ENCODE measurements around the gene AOPEP.

The AOPEP gene

DNA sequence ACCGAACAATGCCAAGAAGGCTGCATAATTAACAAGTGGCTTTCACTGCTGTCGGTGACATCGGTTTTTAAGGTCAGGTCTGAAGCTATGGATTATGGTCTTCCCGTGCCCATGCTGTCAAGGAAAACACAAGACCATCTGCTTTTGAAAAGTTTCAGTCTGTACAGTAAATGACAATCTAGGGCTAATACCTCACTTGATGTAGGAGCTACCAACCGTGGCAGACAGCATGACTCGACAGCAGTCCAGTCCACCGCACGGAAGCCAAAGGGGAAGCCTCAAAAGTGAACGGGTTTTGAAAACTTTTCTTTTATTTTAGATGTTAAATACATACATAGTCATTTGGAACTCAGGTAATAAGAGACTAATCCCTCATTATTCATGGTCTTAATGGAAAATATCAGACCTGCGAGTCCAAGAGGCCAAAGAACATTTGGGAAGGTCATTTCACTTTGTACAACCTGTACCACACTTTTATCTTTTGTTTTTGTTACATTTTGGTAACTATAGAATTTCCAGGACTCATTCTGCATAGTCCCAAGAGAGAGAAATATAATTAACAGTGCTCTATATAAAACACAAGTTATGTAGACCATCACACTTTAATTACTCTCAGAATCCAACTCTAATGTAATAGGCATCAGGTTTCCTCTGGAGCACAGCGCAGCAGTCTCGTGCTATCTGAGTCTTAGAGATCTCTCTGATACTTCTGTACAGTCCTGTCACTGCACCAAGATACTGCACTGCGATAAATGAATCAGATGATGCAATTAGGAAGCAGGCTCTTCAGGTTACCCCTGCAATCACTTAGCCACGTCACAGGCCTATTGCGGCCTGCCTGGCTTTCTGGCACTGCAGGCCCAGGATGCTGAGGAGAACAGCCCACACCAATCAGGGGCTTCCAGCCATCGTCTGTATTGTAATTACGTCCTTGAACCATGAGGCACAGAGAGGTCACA is 406.1 kb downstream of the AOPEP start:
- H3K4me2 ChIP-seq (ENCODE audit: low read length): no peak overlapping the region
- H3K4me1 ChIP-seq (ENCODE audit: control insufficient read depth, low read length): no peaks in the 10 kb centered on the region
- no peak overlapping the region for H3K27ac ChIP-seq (ENCODE audit: low read depth, low read length)
- H4K20me1 ChIP-seq (ENCODE audit: control insufficient read depth, insufficient read depth, low read depth, low read length): no peaks in the 10 kb centered on the region
- no peaks in the 10 kb centered on the region for H3K79me2 ChIP-seq (ENCODE audit: control insufficient read depth, low read length)
- no peaks in the 10 kb centered on the region for H3F3A ChIP-seq (ENCODE audit: control insufficient read depth, insufficient read depth)
- no peaks in the 10 kb centered on the region for H3K9me3 ChIP-seq (ENCODE audit: control insufficient read depth, insufficient read depth, low read length)
- TF ChIP-seq, protein P1, sequence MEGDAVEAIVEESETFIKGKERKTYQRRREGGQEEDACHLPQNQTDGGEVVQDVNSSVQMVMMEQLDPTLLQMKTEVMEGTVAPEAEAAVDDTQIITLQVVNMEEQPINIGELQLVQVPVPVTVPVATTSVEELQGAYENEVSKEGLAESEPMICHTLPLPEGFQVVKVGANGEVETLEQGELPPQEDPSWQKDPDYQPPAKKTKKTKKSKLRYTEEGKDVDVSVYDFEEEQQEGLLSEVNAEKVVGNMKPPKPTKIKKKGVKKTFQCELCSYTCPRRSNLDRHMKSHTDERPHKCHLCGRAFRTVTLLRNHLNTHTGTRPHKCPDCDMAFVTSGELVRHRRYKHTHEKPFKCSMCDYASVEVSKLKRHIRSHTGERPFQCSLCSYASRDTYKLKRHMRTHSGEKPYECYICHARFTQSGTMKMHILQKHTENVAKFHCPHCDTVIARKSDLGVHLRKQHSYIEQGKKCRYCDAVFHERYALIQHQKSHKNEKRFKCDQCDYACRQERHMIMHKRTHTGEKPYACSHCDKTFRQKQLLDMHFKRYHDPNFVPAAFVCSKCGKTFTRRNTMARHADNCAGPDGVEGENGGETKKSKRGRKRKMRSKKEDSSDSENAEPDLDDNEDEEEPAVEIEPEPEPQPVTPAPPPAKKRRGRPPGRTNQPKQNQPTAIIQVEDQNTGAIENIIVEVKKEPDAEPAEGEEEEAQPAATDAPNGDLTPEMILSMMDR (IDR thresholded peaks at IDR 0.05; ENCODE audit: low read depth, low read length, poor library complexity, severe bottlenecking): no peak
- H3K27me3 ChIP-seq (ENCODE audit: control insufficient read depth, low read length): no peaks in the 10 kb centered on the region
- H3K9me2 ChIP-seq (replicated peaks; ENCODE audit: control insufficient read depth, low read length): no peaks in the 10 kb centered on the region
- no peaks in the 10 kb centered on the region; the same call in 1 of the 2 replicates for H3K36me3 ChIP-seq (ENCODE audit: control insufficient read depth, low read length)
- no peak overlapping the region for H3K4me3 ChIP-seq (ENCODE audit: low read length)

DNA sequence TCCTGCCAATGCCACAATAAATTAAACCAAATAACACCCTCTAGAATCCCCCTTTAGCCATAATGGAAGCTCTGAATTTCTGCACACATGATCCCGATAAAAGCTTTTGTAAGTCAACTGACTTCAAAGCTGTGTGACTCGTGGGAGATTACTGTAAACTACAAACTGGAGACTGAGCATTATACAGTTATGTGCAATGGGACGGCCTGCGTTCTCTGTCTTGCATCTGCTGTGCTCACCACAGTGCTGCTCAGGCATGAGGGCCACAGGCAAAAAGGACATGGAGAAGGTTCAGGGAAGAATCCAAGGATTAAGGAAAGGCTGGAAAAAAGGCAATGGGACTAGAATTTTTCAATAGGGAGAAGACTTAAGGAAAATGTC is 406.8 kb downstream of the AOPEP start:
- no peaks in the 10 kb centered on the region for H3K79me2 ChIP-seq (ENCODE audit: control insufficient read depth, low read length)
- H3K27ac ChIP-seq (ENCODE audit: low read depth, low read length): no peak overlapping the region
- no peaks in the 10 kb centered on the region for H3K9me2 ChIP-seq (replicated peaks; ENCODE audit: control insufficient read depth, low read length)
- H3K4me1 ChIP-seq (ENCODE audit: control insufficient read depth, low read length): no peaks in the 10 kb centered on the region
- no peaks in the 10 kb centered on the region; the same call in 1 of the 2 replicates for H3K36me3 ChIP-seq (ENCODE audit: control insufficient read depth, low read length)
- no peaks in the 10 kb centered on the region for H3K9me3 ChIP-seq (ENCODE audit: control insufficient read depth, insufficient read depth, low read length)
- TF ChIP-seq, protein P1 (IDR thresholded peaks at IDR 0.05; ENCODE audit: low read depth, low read length, poor library complexity, severe bottlenecking): no peak
- no peak for TF ChIP-seq EZH2phosphoT487 (IDR thresholded peaks at IDR 0.05; ENCODE audit: borderline replicate concordance, low read length)
- H3K4me3 ChIP-seq (ENCODE audit: low read length): no peak overlapping the region
- no peaks in the 10 kb centered on the region for H3F3A ChIP-seq (ENCODE audit: control insufficient read depth, insufficient read depth)
- H3K27me3 ChIP-seq (ENCODE audit: control insufficient read depth, low read length): no peaks in the 10 kb centered on the region
- no peaks in the 10 kb centered on the region for H4K20me1 ChIP-seq (ENCODE audit: control insufficient read depth, insufficient read depth, low read depth, low read length)
- H3K4me2 ChIP-seq (ENCODE audit: low read length): no peak overlapping the region

DNA sequence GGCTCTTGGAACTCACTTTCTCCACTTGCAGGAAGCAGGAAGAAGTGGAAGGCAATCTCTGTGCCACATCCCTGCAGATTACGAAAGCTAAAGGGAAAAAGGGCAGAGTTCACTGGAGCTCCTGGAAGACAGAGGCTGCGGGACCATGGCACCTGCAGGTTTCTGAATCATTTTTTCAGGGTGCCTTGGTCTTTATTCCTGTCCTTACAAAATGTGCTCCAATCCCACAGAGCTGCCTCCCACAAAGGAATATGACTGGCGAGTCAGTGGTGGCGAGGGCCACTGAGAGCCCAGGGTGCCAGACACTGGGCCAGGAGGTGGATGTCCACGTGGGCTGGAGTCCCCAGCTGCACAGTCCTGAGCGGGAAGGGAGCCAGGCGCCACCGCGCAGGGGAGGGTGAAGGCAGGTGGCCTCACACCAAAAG is 408.0 kb downstream of the AOPEP start:
- Histone ChIP-seq H3K79me2 (ENCODE audit: control insufficient read depth, low read length) (no peaks in the 10 kb centered on the region), H3K27me3 (ENCODE audit: control insufficient read depth, low read length) (no peaks in the 10 kb centered on the region), H3K9me2 (replicated peaks; ENCODE audit: control insufficient read depth, low read length) (no peaks in the 10 kb centered on the region), H4K20me1 (ENCODE audit: control insufficient read depth, insufficient read depth, low read depth, low read length) (no peaks in the 10 kb centered on the region), H3F3A (ENCODE audit: control insufficient read depth, insufficient read depth) (no peaks in the 10 kb centered on the region), H3K4me3 (ENCODE audit: low read length) (no peak overlapping the region), H3K27ac (ENCODE audit: low read depth, low read length) (no peak overlapping the region), H3K36me3 (ENCODE audit: control insufficient read depth, low read length) (no peaks in the 10 kb centered on the region; the same call in 1 of the 2 replicates), H3K4me2 (ENCODE audit: low read length) (no peak overlapping the region), H3K4me1 (ENCODE audit: control insufficient read depth, low read length) (no peaks in the 10 kb centered on the region), H3K9me3 (ENCODE audit: control insufficient read depth, insufficient read depth, low read length) (no peaks in the 10 kb centered on the region)
- no peak for TF ChIP-seq EZH2phosphoT487 (IDR thresholded peaks at IDR 0.05; ENCODE audit: borderline replicate concordance, low read length)
- TF ChIP-seq, protein P1 (IDR thresholded peaks at IDR 0.05; ENCODE audit: low read depth, low read length, poor library complexity, severe bottlenecking): no peak

All from DOHH2 (cell line).